OCI-LY3 (cell line): ENCODE data around the gene NIP7.

Experiments
- CTCF ChIP-seq: fragments of 200-600, 300-600 bp; sonication (generic); IDR thresholded peaks from 2 replicates; pipeline ENCODE4 v1.5.1; 2014; ENCODE audit warnings: antibody characterized with exemption, low read length, low read depth
- EZH2phosphoT487 ChIP-seq: fragments of 200-600 bp; shearing (Covaris generic); IDR thresholded peaks from 2 replicates; pipeline ENCODE4 v1.6.1; 2018; ENCODE audit warnings: antibody characterized with exemption, mixed run types, low read depth

- TF ChIP-seq CTCF (peak; percentile 54), EZH2phosphoT487 (no peak)
Observed at GRCh38 chr16:69339289-69340094, at the start of gene NIP7, which contains the start of gene COG8.
